Breast epithelium (tissue), 3 donors: ENCODE results near the gene RASGRP1.

Source experiments
- CTCF ChIP-seq, 3 donors: fragments of 450-650 bp; IDR thresholded peaks; one replicate each; pipeline ENCODE4 v1.5.1; 2016 to 2017; ENCODE audit warnings: antibody characterized with exemption in 3 of 3, mild to moderate bottlenecking in 3 of 3, moderate library complexity in 3 of 3
- POLR2A ChIP-seq: fragments of 450-650 bp; IDR thresholded peaks from one replicate; pipeline ENCODE4 v1.6.1; 2016; ENCODE audit warnings: antibody characterized with exemption, mild to moderate bottlenecking, moderate library complexity
- POLR2AphosphoS5 ChIP-seq, 3 donors: sonication (generic); formaldehyde crosslinking; IDR thresholded peaks; one replicate each; pipeline ENCODE4 v1.6.1; 2017; ENCODE audit warnings: antibody characterized with exemption in 3 of 3

GRCh38 chr15:38481761-38482160 is 82.9 kb downstream of the RASGRP1 start:
- TF ChIP-seq CTCF (IDR thresholded peaks at IDR 0.05) (no peak), POLR2A (no peak), POLR2AphosphoS5 (IDR thresholded peaks at IDR 0.05) (no peak)
